GM18511 (cell line): ENCODE data around the gene CYFIP1.
"Not testable (repeated sequence)": the region's sequence is repeated elsewhere in the genome, so short reads cannot be mapped to it uniquely, and the experiment has no call there.

Source experiments
- ATAC-seq: cut with Tn5 transposase; IDR thresholded peaks from one replicate; pipeline ENCODE4 v1.9.1; 2021; ENCODE audit warnings: mild to moderate bottlenecking, moderate library complexity; ENCODE audit not compliant: unreplicated experiment

Gene CYFIP1

GRCh38 chr15:22980189-22981050 lies at the start of gene CYFIP1:
Gene CYFIP1 (minus strand): TSS chr15:22980368. CDS start chr15:22947285, 33,083 bp downstream.
- ATAC-seq, result peak; percentile 69

GRCh38 chr15:23026218-23026617 lies 46.0 kb upstream of the CYFIP1 start:
- no peak for ATAC-seq

GRCh38 chr15:23022156-23022555 lies 42.0 kb upstream of the CYFIP1 start:
- no peak for ATAC-seq

- no peak for ATAC-seq
These were observed 34.3 kb upstream of the CYFIP1 start for GRCh38 chr15:23014394-23015000.

- ATAC-seq, result no peak
These were observed 33.5 kb upstream of the CYFIP1 start for GRCh38 chr15:23013681-23014080.

GRCh38 chr15:23012616-23013015 lies 32.4 kb upstream of the CYFIP1 start:
- not testable (repeated sequence) for ATAC-seq

- no peak for ATAC-seq
These were observed 23.6 kb upstream of the CYFIP1 start for GRCh38 chr15:23003736-23004135.

GRCh38 chr15:23002920-23003319 lies 22.8 kb upstream of the CYFIP1 start:
- no peak for ATAC-seq

GRCh38 chr15:22995795-22996194 lies 15.6 kb upstream of the CYFIP1 start:
- no peak for ATAC-seq

GRCh38 chr15:22992024-22992326 lies 11.8 kb upstream of the CYFIP1 start:
- ATAC-seq, result no peak

GRCh38 chr15:22989576-22990477 lies 9.7 kb upstream of the CYFIP1 start:
- ATAC-seq, result no peak

- ATAC-seq, result no peak
These were observed 8.6 kb upstream of the CYFIP1 start for GRCh38 chr15:22988811-22989210.

- not testable (repeated sequence) for ATAC-seq
These were observed 1.8 kb upstream of the CYFIP1 start for GRCh38 chr15:22981931-22982330.

- no peak for ATAC-seq
These were observed 1.1 kb upstream of the CYFIP1 start for GRCh38 chr15:22981051-22981840.

GRCh38 chr15:22979238-22980188 lies 655 bp downstream of the CYFIP1 start:
- peak; percentile 59 for ATAC-seq

GRCh38 chr15:22978691-22979237 lies 1.4 kb downstream of the CYFIP1 start:
- ATAC-seq, result peak; percentile 33

- no peak for ATAC-seq
These were observed 5.4 kb downstream of the CYFIP1 start for GRCh38 chr15:22974745-22975144.

GRCh38 chr15:22973987-22974386 lies 6.2 kb downstream of the CYFIP1 start:
- ATAC-seq, result no peak

GRCh38 chr15:22973286-22973685 lies 6.9 kb downstream of the CYFIP1 start:
- peak; percentile 81 for ATAC-seq
